NB4 (cell line): Measurements from ENCODE around the gene BCAS3.

Experiments used
- DNase-seq: peaks from one replicate; pipeline ENCODE4 v3.0.0; 2010; ENCODE audit warnings: low read depth
- H3K4me3 ChIP-seq: one replicate; pipeline ENCODE4 v1.5.1; 2011; ENCODE audit warnings: mild to moderate bottlenecking, low read depth, low read length, moderate library complexity
- MYC ChIP-seq: IDR thresholded peaks from 2 replicates; pipeline ENCODE4 v1.6.1; 2011; ENCODE audit warnings: low read depth, low read length
- POLR2A ChIP-seq: IDR thresholded peaks from 2 replicates; pipeline ENCODE4 v1.6.1; 2011; ENCODE audit warnings: mild to moderate bottlenecking; ENCODE audit not compliant: insufficient read length; ENCODE audit errors: extremely low read depth
- TF ChIP-seq, protein P1 (sequence below): IDR thresholded peaks from 2 replicates; pipeline ENCODE4 v1.6.1; 2011; ENCODE audit warnings: low read depth, low read length
- TF ChIP-seq, protein P2 (sequence below): IDR thresholded peaks from one replicate; pipeline ENCODE4 v1.5.1; 2012; ENCODE audit warnings: low read depth, low read length

The BCAS3 gene

DNA sequence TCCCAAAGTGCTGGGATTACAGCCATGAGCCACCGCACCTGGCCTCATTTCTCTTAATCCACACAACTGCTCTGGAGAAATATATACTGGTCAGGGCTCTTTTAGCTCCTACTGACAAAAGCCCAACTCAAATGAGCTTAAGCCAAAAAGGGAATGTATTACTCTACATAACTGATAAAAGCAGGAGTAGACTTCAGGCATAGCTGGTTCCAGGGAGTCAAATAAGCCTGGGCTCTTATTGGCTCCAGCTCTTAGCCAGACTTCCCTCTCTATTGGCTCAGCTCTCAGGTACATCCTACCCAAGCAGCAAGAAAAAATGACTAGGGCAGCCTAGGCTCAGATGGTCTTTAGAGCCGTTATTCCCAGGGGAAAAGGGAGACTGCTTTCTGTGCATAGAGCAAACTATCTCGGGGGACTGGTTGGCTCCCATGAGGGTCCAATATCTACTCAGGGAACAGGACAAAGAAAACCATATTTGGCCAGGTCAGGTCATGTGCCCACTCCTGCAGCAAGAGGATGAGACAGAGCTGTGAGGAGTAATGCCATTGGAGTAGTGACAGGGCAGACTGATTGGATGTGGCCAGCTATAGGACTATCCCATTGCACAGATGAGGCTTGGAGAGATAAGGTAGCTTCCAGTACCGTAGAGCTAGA lies 743.2 kb downstream of the BCAS3 start:
- no peak for DNase-seq

DNA sequence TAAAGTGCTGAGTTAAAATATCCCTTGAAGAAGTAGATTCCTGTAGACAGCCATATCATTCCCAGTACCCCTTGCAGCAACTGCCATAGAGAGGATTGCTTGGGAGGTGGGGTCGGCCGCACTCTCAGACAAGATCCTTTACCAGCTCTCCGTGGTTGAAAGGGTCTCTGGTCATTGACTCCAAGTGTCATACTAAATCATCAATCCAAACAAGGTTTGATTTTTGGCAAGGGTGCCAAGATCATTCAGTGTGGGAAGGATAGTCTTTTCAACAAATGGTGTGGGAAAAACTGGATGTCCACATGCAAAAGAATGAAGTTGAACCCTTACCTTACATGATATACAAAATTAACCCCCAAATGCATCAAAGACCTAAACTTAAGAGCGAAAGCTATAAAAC lies 743.8 kb downstream of the BCAS3 start:
- no peak for DNase-seq
- no peak overlapping the region for H3K4me3 ChIP-seq
- no peak for TF ChIP-seq MYC
- TF ChIP-seq, protein P1, sequence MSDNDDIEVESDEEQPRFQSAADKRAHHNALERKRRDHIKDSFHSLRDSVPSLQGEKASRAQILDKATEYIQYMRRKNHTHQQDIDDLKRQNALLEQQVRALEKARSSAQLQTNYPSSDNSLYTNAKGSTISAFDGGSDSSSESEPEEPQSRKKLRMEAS, result no peak

More for the DNA sequence above, 743.2 kb downstream of the BCAS3 start:
- TF ChIP-seq, protein P1, result no peak
- no peak for TF ChIP-seq POLR2A
- TF ChIP-seq MYC, result no peak
- TF ChIP-seq, protein P2, sequence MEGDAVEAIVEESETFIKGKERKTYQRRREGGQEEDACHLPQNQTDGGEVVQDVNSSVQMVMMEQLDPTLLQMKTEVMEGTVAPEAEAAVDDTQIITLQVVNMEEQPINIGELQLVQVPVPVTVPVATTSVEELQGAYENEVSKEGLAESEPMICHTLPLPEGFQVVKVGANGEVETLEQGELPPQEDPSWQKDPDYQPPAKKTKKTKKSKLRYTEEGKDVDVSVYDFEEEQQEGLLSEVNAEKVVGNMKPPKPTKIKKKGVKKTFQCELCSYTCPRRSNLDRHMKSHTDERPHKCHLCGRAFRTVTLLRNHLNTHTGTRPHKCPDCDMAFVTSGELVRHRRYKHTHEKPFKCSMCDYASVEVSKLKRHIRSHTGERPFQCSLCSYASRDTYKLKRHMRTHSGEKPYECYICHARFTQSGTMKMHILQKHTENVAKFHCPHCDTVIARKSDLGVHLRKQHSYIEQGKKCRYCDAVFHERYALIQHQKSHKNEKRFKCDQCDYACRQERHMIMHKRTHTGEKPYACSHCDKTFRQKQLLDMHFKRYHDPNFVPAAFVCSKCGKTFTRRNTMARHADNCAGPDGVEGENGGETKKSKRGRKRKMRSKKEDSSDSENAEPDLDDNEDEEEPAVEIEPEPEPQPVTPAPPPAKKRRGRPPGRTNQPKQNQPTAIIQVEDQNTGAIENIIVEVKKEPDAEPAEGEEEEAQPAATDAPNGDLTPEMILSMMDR, result no peak
- no peak overlapping the region for H3K4me3 ChIP-seq

DNA sequence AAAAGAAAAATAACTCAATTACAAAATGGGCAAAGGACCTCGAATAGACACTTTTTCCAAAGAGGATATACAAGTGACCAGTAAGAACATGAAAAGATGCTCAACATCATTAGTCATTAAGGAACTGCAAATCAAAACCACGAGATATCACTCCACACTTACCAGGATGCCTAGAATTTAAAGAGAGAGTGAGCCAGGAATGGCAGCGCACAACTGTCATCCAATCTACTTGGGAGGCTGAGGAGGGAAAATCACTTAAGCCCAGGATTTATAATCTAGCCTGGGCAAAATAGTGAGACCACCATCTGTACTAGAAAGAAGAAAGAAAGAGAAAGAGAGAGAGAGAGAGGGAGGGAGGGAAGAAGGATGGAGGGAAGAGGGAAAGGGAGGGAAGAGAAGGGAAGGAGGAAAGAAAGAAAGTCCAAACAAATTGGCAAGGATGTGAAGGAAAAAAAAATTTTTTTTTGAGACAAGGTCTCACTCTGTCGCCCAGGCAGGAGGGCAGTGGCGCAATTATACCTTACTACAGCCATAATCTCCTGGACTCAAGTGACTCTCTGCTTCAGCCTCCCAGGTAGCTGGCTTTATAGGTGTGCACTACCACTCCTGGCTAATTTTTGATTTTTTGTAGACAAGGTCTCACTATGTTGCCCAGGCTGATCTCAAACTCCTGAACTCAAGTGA lies 744.6 kb downstream of the BCAS3 start:
- TF ChIP-seq, protein P1, result no peak
- TF ChIP-seq, protein P2, result no peak
- no peak for TF ChIP-seq POLR2A
- DNase-seq, result no peak
- H3K4me3 ChIP-seq, result no peak overlapping the region

DNA sequence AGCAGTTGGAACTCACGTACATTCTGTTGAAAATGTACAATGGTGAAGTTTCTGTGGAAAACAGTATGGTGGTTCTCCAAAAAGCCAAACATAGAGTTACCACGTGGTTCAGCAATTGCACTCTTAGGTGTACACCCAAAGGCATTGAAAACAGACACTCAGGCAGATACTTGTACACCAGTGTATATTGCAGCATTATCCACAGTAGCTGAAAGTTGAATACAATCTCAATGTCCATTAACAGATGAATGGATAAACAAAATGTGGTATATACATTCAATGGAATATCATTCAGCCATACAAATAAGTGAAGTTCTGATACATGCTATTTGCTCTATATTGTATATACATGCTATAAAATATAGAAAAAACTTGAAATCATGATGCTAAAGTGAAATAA lies 745.2 kb downstream of the BCAS3 start:
- no peak overlapping the region for H3K4me3 ChIP-seq
- TF ChIP-seq, protein P1, result no peak
- TF ChIP-seq, protein P2, result no peak
- no peak for TF ChIP-seq POLR2A
- TF ChIP-seq MYC, result no peak
- no peak for DNase-seq

DNA sequence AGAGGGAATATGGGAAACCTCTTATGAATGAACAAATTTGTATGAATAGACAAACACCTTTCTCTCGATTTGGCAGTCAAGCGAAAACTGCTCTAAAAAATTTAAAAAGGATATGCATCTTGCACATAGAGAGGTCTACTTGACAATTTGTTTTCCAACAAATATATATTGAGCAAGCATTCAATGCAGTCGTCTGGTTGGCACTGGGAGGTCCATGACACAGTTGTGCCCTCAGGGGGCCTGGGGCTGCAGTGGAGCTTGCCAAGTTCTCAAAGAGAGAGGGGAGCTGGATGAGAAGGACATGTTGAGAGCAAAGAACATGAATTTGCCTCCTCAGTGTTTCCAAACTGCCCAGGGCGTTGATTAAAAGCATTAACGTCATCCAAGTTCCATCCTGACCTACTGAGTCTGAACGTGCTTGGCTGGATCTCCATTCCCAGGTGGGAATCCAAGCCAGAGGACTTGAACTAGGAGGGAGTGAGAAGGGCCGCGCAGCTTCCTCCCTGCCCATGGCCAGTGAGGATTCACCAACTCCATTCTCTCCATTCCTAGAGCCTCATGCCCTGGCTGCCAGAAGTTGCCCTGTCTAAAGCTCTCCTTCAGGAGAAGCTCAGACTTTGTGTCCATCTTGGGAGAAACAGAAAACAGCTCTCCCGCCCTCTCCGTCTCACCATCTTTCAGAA lies 746.5 kb downstream of the BCAS3 start:
- no peak for DNase-seq
- TF ChIP-seq, protein P1, result no peak
- TF ChIP-seq MYC (no peak), POLR2A (no peak)
- TF ChIP-seq, protein P2, result no peak
- no peak overlapping the region for H3K4me3 ChIP-seq
